B cell (primary cell): ENCODE results near the gene EHD1.

Experiments used
- EZH2 ChIP-seq: IDR thresholded peaks from 2 replicates; pipeline ENCODE4 v1.6.1; 2012; ENCODE audit warnings: borderline replicate concordance, low read depth, mild to moderate bottlenecking, moderate library complexity, low read length; ENCODE audit not compliant: insufficient read depth, poor library complexity, severe bottlenecking
- TF ChIP-seq, protein P1 (sequence below): fragments of 200-600 bp; IDR thresholded peaks from one replicate; pipeline ENCODE4 v1.8.0; 2022; ENCODE audit warnings: antibody characterized with exemption, mild to moderate bottlenecking

DNA sequence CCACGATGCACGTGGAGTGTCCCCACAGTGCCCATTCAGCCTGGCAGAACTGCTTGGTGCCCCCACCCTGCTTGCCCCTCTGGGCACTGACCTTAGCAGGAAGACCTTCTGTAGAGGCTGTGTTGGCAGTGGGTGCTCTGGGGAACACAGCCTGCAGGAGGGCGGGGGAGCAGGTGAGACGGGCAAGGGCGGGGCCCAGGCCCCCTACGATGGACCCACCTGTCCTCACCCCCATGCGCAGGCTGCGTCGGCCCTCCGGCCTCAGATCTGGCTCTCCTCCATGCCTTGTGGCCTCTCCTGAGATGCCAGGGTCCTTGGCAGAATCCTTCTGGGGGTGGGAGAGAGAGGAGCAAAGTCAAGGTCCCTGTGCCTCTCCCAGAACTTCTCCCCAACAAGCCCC lies 44.9 kb downstream of the EHD1 start:
- no peak for TF ChIP-seq EZH2
- TF ChIP-seq, protein P1, sequence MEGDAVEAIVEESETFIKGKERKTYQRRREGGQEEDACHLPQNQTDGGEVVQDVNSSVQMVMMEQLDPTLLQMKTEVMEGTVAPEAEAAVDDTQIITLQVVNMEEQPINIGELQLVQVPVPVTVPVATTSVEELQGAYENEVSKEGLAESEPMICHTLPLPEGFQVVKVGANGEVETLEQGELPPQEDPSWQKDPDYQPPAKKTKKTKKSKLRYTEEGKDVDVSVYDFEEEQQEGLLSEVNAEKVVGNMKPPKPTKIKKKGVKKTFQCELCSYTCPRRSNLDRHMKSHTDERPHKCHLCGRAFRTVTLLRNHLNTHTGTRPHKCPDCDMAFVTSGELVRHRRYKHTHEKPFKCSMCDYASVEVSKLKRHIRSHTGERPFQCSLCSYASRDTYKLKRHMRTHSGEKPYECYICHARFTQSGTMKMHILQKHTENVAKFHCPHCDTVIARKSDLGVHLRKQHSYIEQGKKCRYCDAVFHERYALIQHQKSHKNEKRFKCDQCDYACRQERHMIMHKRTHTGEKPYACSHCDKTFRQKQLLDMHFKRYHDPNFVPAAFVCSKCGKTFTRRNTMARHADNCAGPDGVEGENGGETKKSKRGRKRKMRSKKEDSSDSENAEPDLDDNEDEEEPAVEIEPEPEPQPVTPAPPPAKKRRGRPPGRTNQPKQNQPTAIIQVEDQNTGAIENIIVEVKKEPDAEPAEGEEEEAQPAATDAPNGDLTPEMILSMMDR: no peak
